Astrocyte (in vitro differentiated cells and primary cell): Measurements from ENCODE around the gene GMCL2.

Experiments
- CTCF ChIP-seq: IDR thresholded peaks from 2 replicates; pipeline ENCODE4 v1.5.1; 2011; ENCODE audit warnings: low read depth, mild to moderate bottlenecking, inconsistent platforms, low read length, moderate library complexity; ENCODE audit not compliant: insufficient read depth
- EZH2 ChIP-seq: IDR thresholded peaks from 2 replicates; pipeline ENCODE4 v1.6.1; 2012; ENCODE audit warnings: mild to moderate bottlenecking, low read length, inconsistent platforms; ENCODE audit not compliant: insufficient read depth

GRCh38 chr5:178202541-178202940 is 15.4 kb upstream of the GMCL2 start:
- TF ChIP-seq CTCF = no peak
- TF ChIP-seq EZH2 = no peak
